GM21360 (cell line): ENCODE measurements around the gene UMAD1.

Experiments used
- ATAC-seq: cut with Tn5 transposase; IDR thresholded peaks from one replicate; pipeline ENCODE4 v1.9.1; 2021; ENCODE audit warnings: mild to moderate bottlenecking, moderate library complexity; ENCODE audit not compliant: unreplicated experiment

The UMAD1 gene

DNA sequence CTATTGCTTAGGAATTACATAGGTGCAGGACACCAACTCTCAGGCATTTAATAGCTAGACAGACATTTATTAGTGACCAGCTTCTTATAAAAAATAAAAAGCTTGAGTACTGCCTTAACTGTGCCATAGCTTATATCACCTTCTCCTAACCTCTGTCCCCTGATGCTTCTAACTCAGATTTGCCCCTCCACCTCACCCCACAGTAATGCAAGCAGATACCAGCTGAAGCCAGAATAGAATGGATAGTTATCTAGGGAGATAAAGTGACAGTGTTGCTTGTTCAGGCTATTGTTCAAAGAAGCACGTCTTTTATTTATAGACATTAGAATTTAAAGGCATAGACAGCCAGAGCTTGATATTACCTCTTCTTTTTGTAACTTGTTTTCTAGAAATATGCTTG lies 228.5 kb downstream of the UMAD1 start:
- ATAC-seq: no peak

DNA sequence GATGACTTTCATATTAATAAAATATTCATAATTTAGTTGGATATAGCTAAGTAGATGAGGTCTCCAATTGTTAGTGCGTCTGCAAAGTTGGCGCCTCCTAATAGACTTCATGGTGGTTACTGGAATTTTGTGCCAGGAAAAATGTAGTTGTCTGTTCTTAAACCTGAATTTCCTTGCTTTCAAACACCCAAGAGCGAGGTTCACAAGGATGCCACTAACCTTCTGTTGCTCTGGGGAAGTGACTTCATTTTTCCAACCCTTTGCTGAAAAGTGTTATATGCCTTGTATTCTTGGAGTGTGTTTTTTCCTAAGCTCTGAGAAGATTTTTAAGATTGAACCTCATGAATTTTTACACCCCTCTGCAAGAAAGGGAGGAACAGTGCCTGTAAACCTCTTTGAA lies 229.1 kb downstream of the UMAD1 start:
- ATAC-seq: no peak

DNA sequence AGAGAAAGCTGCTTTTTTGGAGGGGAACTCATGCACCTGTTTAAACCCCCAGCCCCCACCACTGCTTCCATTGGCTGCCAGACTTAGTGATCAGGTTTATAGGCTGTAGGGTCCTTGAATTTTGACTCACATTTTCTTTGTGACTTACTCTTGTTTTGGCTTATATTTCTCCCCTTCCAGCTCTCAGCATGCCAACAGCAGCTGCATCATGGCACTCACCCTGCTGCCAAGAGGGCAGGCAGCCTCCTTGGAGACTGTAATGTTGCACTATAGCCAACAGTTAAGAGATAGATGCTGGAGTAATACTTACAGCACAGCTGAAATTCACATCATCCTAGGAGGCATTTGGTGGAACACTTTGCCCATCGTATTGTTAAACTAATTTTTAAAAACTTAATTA lies 230.0 kb downstream of the UMAD1 start:
- no peak for ATAC-seq

DNA sequence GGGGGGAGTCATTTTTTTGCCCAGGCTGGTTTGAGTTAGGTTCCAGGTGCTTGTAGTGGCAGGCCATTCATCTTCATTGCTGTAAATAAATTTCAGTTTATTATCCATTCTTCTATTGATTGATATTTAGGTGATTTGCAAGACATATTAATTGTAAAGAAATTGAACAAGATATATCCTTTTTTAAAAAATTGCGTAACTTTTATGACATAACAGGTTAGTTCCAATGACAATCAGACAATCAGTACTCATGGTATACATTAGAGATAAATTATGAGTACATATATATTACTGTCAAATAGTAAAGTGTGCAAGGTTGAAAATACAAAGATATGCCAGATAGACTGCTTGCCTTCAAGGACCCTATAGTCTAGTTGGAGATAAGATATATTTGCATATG lies 235.9 kb downstream of the UMAD1 start:
- ATAC-seq: no peak

DNA sequence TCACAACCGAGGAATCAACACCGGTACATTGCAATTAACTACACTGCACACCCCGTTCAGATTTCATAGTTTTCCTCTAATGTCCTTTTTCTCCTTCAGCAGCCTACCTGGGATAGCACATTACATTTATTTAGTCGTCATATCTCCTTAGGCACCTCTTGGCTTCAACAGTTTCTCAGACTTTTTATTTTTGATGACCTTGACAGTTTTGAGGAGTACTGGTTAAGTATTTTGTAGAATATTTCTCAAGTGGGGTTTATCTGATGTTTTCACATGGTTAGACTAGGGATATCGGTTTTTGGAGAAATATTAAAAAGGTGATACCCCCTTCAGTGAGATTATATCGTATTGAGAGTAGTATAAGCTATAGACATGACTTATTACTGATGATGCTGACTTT lies 241.0 kb downstream of the UMAD1 start:
- ATAC-seq: no peak

DNA sequence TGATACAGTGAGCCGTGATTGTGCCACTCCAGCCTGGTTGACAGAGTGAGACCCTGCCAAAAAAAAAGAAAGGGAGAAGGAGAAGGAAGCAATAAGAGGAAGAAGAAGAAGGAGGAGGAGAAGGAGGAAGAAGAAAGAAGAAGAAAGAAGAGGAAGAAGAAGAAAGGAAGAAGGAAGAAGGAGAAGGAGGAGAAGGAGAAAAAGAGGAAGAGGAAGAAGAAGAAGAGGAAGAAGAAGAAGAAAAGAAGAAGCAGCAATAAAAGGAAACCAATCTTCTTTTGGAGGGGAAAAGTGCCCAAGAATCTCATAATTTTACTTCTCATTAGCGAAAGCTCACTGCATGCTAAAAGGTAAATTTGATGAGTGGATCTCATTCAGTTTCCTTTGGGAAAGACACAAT lies 242.3 kb downstream of the UMAD1 start:
- ATAC-seq: no peak

DNA sequence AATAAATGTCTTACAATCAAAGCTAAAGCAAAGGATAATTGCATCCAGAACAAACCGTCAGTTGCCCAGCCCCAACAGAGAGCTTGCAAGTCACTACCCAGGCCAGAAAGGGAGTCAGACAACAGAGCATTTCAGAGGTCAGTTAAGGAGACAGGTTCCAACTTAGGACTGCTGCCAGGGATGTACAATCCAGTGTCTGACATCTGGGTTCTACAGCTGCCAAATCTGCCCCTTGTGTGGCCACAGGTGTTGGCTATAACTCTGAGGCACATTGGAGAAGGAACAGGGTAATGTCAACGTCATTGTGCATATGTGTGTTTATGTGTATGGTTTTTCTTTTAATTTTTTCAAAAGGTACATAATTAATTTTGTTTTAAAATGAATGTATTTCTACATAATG lies 242.8 kb downstream of the UMAD1 start:
- no peak for ATAC-seq

DNA sequence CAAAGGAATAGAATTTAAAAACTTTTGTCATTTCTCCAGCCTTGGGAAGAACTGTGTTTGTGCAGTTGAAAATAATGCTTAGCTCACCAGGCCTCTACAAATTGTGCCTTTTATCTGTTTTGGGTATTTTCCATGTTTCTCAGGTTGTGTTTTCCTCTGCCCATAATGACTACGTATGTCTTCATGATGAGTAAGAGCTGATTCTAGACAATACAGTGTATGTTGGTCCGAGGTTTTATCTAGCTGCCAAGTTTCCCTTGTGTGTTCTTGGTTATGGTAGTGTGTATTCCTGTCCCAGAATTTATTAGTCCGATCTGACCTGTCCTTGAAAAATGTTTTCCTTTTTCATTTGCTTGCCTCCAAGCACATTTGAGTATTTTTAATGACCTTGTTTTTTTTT lies 244.3 kb downstream of the UMAD1 start:
- ATAC-seq: no peak

DNA sequence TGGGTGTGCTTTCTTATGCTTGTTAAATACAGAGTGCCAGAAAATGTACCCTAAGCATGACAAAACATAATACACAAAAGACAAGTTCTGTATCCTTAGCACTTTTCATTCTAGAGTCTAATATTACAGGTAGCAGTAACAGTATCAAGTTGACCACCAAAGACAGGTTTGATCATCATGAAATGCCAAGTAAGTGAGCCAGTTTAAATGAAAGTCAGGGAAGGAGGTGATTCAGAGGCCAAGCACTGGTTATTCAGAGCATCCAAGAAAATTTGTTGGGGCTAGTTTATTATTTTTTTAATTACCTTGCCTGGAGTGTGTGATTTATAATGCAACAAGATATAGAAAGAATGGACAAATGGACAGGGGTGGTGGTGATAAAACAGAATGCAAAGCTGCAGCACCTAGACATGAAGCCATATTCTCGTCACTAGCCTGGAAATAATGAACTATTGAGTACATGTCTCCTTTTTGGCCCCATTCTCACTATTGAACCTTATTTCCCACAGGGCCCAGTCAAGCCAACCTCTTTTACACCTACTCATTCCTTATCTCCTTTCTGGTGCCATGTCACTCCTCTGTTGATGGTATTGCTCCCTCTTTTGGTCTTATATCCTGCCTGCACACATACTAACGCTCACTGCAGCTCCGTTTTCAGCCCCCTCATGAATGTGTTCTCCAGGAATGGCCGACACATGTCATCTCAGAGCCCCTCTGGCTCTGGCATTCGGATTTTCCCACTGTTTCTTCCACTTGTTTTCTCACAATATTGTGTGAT lies 249.4 kb downstream of the UMAD1 start:
- no peak for ATAC-seq

DNA sequence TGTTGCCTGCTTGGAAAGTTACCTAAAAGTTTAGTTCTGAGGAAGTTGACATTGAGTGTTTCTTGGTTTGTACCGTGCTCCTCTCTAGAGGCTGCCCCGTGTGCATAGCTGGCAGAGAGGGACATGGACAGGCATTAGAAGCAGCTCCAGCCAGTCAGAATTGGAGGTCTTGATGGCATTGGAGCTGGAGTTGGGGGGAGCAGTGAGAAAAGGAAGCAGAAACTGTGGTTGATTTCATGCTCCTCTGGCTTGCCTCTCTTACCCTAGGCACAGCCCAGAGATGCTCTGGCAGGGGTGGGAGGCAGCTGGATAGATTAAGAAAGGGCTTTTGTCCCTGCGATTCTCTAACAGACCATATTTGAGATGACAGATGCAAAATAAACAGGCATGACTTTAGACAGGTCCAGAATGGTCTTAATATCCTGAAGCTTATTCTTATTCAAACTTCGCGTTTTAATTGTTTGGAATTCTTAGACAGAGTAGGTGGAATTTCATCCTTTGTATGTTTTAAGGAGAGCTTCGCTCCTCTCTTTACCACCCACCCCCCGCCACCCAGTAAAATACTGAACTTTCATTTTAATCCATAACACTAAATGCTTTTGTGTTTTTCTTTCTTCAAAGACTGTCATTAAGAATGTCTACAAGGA lies 254.6 kb downstream of the UMAD1 start:
- ATAC-seq: no peak

DNA sequence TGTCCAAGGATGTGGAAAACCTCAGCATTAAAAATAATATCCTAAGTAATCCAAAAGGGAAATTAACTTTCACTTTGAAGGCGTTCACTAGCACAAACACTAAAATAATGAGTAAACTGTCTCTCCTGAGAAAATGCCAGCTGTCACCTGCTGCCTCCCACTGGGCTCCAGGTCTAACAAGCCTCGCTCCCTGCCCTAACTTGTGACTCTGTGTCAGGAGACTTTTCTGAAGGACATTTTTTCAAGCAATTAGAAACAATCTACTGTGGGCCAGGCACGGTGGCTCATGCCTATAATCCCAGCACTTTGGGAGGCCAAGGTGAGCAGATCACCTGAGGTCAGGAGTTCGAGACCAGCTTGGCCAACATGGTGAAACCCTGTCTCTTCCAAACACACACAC lies 255.2 kb downstream of the UMAD1 start:
- no peak for ATAC-seq

DNA sequence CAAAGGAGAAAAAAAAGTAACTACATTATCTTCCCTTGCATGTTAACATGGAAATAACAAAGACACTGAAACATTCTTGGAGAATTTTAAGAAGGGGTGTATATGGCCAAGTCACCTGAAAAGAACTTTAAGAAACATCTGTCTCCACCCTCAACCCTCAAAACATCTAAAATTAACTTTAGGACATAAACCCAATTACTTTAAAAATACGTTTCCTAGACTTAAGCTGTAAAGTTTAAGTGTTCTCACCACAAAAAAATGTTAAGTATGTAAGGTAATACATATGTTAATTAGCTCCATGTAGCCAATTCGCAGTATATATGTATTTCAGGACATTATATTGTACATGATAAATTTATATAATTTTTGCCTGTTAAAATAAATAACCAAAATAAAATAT lies 257.0 kb downstream of the UMAD1 start:
- no peak for ATAC-seq

DNA sequence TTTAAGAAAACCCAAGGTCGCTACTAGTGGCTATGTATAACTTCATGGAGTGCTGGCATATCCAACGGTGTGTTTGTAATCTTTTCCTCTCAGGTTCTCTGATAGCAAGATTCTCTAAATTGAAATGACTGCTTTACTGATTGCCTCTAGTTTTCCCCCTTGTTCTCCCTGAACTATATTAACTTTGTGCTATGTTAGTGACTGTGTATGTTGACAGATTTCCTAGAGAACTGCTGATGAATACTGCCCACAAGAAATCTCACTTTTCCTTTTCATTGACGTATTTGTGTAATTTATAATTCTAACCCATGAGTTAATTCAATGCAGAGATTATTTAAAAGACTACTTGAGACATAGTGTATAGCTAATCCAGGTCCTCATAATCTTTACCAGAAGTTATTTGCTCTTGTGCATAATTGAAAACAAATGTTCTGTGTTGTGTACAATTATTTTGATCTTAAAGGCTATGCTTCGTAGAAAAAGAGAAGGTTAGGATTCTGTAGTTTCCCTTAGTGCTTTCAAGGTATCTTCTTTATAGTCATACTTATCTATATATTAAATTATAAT lies 257.5 kb downstream of the UMAD1 start:
- ATAC-seq: no peak

DNA sequence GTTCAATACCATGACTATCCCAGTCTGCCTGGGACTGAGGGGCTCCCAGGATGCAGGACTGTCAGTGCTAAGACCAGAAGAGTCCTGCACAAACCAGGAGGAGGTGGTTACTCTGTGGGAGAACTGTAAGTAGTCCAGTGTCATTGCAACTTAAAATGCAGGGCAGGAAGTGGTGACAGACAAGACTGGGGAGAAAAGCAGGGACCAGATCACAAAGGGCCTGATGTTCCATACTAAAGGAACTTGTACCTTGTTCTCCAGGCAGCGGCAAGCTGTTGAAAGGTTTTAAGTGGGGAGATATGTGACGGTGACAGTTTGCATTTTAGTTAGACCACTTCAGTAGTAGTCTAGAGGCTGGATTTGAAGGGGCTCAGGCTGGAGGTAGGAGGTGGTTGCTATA lies 262.3 kb downstream of the UMAD1 start:
- ATAC-seq: no peak

DNA sequence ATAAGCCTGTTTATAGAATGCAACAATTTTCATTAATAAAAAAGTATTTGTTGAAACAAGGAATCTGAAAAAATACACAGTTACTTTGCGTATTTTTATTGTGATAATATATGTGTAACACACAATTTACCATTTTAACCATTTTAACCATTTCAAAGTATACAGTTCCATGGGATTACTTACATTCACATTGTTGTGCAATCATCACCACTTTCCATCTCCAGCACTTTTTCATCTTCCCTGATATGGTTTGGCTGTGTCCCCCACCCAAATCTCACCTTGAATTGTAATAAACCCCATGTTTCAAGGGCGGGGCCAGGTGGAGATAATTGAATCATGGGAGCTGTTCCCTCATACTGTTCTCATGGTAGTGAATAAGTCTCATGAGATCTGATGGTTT lies 266.8 kb downstream of the UMAD1 start:
- no peak for ATAC-seq

DNA sequence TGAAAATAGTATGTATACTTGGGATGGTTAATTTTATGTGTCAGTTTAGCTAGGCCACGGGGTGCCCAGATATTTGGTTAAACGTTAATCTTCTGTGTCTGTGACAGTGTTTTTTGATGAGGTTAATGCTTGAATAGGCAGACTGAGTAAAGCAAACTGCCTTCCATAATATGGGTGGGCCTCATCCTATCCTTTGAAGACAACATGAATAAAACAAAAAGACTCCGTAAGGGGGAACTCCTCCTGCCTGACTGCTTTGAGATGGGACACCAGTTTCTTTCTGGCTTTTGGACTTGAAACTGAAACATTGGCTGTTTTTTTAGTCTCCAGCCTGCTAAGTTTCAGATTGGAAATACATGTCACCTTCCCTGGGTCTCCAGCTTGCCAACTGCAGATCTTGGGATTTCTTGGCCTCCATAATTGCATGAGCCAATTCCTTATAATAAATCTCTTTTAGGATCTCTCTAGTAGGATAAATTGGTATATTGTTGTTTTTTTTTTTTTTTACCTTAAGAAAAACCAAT lies 268.1 kb downstream of the UMAD1 start:
- ATAC-seq: no peak

DNA sequence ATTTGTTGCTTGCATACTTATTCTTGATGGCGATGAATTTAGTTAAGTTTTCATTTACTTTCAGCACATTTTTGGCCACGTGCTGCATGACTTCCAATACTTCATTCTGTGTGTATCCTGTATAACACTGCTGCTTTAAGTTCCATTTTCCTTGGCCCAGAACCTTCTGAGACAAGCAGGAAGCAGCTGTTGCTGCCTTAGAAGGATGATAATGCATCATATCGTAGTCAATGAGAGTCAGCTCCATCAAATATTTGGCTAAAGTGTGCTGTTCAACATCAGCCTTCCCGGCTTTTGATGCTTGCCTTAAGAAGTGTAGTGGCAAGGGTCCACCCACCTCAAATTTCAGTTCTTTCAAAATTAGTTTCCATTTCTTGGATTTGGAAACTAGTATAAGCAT lies 268.8 kb downstream of the UMAD1 start:
- ATAC-seq: no peak

DNA sequence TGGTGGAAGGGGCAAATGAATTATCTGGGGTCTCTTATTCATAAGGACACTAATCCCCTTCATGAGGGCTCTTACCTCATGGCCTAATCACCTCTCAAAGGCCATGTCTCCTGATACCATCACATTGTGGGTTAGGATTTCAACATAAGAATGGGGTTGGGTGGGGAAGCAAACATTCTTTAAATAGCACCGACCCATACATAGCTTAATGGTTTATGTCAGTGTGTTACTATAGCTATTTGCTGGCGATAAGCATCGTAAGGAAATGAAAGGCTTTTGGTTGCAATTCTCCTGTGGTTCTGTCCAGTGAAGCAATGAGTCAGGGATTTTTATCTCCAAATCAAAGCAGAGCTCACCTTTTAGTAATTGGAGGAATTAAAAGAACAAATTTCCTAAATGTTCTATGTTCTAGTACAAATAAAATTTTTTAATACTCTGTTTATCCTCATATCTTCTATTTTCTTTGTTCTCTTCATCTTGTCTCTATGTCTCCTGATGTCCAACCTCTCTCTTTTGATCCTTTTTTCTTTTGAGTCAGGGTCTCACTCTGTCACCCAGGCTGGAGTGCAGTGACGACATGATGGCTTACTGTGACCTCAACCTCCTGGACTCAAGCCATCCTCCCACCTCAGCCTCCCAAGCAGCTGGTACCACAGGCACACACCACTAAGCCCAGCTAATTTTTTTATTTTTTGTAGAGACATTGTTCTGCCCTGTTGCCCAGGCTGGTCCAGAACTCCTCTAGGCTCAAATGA lies 271.0 kb downstream of the UMAD1 start:
- no peak for ATAC-seq

DNA sequence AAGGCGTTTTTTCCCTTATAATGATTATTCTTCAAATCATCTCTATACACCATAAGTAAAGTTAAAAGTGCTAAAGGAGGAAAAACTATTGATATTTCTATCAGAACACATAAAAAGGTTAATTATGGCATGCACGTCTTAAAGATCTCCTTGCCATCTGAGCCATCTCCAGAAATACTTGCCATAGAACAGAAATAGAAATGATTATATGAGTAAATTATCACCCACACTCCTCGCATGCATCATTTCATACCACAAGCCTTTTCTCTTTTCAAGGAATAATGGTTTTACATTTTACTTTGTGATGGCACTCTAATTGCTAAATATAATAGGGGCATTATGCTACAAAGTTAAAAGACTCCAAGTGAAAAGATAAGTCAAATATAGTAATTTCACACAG lies 272.4 kb downstream of the UMAD1 start:
- no peak for ATAC-seq

DNA sequence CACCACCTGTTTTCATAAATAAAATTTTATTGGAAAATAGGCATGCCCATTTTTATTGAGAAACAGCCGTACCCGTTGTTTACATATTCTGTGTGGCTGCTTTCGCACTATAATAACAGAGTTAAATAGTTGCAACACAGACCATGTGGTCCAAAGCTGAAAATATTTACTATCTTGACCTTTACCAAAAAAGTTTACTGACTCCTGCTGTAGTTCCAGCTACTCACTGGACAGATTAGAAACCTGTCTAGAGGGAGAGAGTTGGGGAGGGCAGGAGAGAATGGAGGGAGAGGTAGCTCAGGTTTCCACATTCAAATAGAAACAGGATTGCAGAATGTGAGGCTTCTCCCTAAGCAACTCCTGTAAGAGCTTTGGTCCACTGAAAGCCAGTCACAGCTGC lies 273.0 kb downstream of the UMAD1 start:
- ATAC-seq: no peak

DNA sequence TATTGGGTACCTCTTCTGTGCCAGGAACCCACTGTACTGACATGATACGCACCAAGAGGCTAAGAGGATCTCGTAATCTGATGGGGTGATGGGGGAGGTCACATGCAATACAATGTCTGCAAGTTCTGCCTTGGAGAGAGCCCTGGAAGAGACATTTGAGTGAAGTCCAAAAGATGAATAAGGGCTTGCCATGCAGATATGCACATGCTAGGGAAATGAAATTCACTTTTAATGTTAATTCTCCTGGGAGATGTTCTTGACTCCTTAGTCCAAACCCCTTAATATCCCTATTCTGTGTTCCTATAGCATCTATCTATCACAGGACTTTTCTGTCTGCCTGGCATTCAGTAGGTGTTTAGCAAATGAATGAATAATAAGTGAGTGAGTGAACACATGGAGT lies 274.0 kb downstream of the UMAD1 start:
- no peak for ATAC-seq

DNA sequence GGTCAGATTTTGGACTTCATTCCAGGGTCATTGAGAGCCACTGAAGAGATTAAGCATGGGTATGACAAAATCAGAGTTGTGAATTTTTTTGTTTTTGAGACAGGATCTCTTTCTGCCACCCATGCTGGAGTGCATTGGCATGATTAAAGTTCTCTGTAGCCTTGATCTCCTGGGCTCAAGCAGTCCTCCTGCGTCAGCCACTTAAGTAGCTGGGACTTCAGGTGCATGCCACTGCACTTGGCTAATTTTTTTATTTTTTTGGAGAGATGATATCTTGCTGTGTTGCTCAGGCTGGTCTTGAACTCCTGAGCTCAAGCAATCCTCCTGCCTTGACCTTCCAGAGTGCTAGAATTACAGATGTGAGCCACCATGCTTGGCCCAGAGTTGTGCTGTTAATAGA lies 275.5 kb downstream of the UMAD1 start:
- no peak for ATAC-seq
